Measurements from ENCODE around the gene PTTG1. TPM values are rescaled to one million over a fixed set of nuclear protein-coding genes. Genes with fewer than 3 reads are reported as not detected.

Gene PTTG1
- total and polyA plus RNA-seq, 9 of the 15 experiments (the other 6 are each of a cell fraction or from before 2014, with no cell fraction given): 193 to 1,088 (median 349) TPM

DNA sequence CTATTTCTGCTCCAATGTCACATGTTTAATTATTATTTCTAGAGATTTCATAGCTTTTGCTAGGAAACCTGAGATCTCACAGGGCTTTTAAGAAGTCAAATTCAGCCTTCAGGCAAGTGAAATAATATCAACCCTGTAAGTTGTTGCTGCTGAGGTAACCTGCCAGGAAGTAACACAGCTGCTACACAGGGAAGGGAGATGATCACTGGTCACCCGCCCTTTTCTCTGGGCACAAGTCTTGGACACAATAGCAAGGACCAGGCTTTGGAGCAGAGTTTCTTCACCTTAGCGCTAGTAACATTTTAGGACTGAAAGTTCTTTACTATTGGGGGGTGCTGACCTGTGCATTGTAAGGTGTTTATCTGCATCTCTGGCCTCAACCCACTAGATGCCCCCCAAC, 50.1 kb downstream of the PTTG1 start (continued):
- TF ChIP-seq, protein P1, sequence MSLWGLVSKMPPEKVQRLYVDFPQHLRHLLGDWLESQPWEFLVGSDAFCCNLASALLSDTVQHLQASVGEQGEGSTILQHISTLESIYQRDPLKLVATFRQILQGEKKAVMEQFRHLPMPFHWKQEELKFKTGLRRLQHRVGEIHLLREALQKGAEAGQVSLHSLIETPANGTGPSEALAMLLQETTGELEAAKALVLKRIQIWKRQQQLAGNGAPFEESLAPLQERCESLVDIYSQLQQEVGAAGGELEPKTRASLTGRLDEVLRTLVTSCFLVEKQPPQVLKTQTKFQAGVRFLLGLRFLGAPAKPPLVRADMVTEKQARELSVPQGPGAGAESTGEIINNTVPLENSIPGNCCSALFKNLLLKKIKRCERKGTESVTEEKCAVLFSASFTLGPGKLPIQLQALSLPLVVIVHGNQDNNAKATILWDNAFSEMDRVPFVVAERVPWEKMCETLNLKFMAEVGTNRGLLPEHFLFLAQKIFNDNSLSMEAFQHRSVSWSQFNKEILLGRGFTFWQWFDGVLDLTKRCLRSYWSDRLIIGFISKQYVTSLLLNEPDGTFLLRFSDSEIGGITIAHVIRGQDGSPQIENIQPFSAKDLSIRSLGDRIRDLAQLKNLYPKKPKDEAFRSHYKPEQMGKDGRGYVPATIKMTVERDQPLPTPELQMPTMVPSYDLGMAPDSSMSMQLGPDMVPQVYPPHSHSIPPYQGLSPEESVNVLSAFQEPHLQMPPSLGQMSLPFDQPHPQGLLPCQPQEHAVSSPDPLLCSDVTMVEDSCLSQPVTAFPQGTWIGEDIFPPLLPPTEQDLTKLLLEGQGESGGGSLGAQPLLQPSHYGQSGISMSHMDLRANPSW (CRISPR knock-in tag; IDR thresholded peaks at IDR 0.05): no peak
- TF ChIP-seq RFX7 (CRISPR knock-in tag; IDR thresholded peaks at IDR 0.05) (no peak), IRF1 (CRISPR knock-in tag; IDR thresholded peaks at IDR 0.05; ENCODE audit: borderline replicate concordance) (no peak), U2AF1 (optimal IDR thresholded peaks at IDR 0.05; ENCODE audit: low read depth, low read length) (no peak), ZHX1 (conservative IDR thresholded peaks at IDR 0.05; ENCODE audit: low read length) (no peak), ZKSCAN1 (IDR thresholded peaks at IDR 0.05; ENCODE audit: low read depth, low read length) (no peak), KAT8 (IDR thresholded peaks at IDR 0.05; ENCODE audit: low read depth) (no peak), ZKSCAN8 (CRISPR knock-in tag; IDR thresholded peaks at IDR 0.05) (no peak)
- TF ChIP-seq, protein P2, sequence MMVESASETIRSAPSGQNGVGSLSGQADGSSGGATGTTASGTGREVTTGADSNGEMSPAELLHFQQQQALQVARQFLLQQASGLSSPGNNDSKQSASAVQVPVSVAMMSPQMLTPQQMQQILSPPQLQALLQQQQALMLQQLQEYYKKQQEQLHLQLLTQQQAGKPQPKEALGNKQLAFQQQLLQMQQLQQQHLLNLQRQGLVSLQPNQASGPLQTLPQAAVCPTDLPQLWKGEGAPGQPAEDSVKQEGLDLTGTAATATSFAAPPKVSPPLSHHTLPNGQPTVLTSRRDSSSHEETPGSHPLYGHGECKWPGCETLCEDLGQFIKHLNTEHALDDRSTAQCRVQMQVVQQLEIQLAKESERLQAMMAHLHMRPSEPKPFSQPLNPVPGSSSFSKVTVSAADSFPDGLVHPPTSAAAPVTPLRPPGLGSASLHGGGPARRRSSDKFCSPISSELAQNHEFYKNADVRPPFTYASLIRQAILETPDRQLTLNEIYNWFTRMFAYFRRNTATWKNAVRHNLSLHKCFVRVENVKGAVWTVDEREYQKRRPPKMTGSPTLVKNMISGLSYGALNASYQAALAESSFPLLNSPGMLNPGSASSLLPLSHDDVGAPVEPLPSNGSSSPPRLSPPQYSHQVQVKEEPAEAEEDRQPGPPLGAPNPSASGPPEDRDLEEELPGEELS (CRISPR knock-in tag; IDR thresholded peaks at IDR 0.05; ENCODE audit: borderline replicate concordance): no peak
- TF ChIP-seq, protein P3, sequence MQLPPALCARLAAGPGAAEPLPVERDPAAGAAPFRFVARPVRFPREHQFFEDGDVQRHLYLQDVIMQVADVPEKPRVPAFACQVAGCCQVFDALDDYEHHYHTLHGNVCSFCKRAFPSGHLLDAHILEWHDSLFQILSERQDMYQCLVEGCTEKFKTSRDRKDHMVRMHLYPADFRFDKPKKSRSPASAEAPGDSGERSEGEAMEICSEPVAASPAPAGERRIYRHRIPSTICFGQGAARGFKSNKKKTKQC (CRISPR knock-in tag; IDR thresholded peaks at IDR 0.05): no peak
- TF ChIP-seq, protein P4, sequence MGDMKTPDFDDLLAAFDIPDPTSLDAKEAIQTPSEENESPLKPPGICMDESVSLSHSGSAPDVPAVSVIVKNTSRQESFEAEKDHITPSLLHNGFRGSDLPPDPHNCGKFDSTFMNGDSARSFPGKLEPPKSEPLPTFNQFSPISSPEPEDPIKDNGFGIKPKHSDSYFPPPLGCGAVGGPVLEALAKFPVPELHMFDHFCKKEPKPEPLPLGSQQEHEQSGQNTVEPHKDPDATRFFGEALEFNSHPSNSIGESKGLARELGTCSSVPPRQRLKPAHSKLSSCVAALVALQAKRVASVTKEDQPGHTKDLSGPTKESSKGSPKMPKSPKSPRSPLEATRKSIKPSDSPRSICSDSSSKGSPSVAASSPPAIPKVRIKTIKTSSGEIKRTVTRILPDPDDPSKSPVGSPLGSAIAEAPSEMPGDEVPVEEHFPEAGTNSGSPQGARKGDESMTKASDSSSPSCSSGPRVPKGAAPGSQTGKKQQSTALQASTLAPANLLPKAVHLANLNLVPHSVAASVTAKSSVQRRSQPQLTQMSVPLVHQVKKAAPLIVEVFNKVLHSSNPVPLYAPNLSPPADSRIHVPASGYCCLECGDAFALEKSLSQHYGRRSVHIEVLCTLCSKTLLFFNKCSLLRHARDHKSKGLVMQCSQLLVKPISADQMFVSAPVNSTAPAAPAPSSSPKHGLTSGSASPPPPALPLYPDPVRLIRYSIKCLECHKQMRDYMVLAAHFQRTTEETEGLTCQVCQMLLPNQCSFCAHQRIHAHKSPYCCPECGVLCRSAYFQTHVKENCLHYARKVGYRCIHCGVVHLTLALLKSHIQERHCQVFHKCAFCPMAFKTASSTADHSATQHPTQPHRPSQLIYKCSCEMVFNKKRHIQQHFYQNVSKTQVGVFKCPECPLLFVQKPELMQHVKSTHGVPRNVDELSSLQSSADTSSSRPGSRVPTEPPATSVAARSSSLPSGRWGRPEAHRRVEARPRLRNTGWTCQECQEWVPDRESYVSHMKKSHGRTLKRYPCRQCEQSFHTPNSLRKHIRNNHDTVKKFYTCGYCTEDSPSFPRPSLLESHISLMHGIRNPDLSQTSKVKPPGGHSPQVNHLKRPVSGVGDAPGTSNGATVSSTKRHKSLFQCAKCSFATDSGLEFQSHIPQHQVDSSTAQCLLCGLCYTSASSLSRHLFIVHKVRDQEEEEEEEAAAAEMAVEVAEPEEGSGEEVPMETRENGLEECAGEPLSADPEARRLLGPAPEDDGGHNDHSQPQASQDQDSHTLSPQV (IDR thresholded peaks at IDR 0.05): no peak

Data from K562 (cell line).